Smooth muscle cell (in vitro differentiated cells): ENCODE results near the gene ATF6B. TPM values are rescaled to one million over a fixed set of nuclear protein-coding genes. Genes with fewer than 3 reads are reported as not detected.
A peak's percentile ranks its signal among the peaks of the same experiment; 100 is the strongest.

Experiments used
- DNase-seq: peaks from one replicate; lab custom pipeline; 2025; ENCODE audit not compliant: unreplicated experiment; lab: John Stamatoyannopoulos, UW
- H2AFZ ChIP-seq: fragments of 200-600 bp; sonication (generic); 2 replicates; pipeline ENCODE4 v1.6.0; 2016; ENCODE audit warnings: antibody characterized with exemption, low read depth, mild to moderate bottlenecking
- H3F3A ChIP-seq: fragments of 200-600 bp; sonication (generic); 2 replicates; pipeline ENCODE4 v1.6.0; 2017; ENCODE audit warnings: antibody characterized with exemption, low read depth
- H3K27ac ChIP-seq: fragments of 200-600 bp; sonication (generic); 2 replicates; pipeline ENCODE4 v1.5.1; 2016; ENCODE audit warnings: low read depth, mild to moderate bottlenecking
- H3K27me3 ChIP-seq: fragments of 200-600 bp; sonication (generic); 2 replicates; pipeline ENCODE4 v1.6.1; 2016; ENCODE audit warnings: low read depth, mild to moderate bottlenecking
- H3K36me3 ChIP-seq: fragments of 200-600 bp; sonication (generic); 2 replicates; pipeline ENCODE4 v1.5.1; 2016; ENCODE audit warnings: low read depth
- H3K4me1 ChIP-seq: fragments of 200-600 bp; sonication (generic); 2 replicates; pipeline ENCODE4 v1.5.1; 2016; ENCODE audit warnings: low read depth
- H3K4me2 ChIP-seq: fragments of 200-600 bp; sonication (generic); 2 replicates; pipeline ENCODE4 v1.6.0; 2016; ENCODE audit warnings: mild to moderate bottlenecking
- H3K4me3 ChIP-seq: fragments of 200-600 bp; sonication (generic); 2 replicates; pipeline ENCODE4 v1.5.1; 2016; ENCODE audit warnings: mild to moderate bottlenecking
- H3K79me2 ChIP-seq: fragments of 200-600 bp; sonication (generic); 2 replicates; pipeline ENCODE4 v1.6.0; 2016; ENCODE audit warnings: low read depth, mild to moderate bottlenecking
- H3K9ac ChIP-seq: fragments of 200-600 bp; sonication (generic); 2 replicates; pipeline ENCODE4 v1.6.0; 2016; ENCODE audit warnings: low read depth
- H3K9me3 ChIP-seq: fragments of 200-600 bp; sonication (generic); replicated peaks from 2 replicates; pipeline ENCODE4 v1.5.1; 2016; ENCODE audit warnings: low read depth
- H4K20me1 ChIP-seq: fragments of 200-600 bp; sonication (generic); 2 replicates; pipeline ENCODE4 v1.6.0; 2016; ENCODE audit warnings: low read depth
- CTCF ChIP-seq: fragments of 200-600 bp; sonication (generic); IDR thresholded peaks from 2 replicates; pipeline ENCODE4 v1.5.1; 2017; ENCODE audit warnings: borderline replicate concordance, mild to moderate bottlenecking, antibody characterized with exemption; ENCODE audit not compliant: insufficient read depth, poor library complexity, severe bottlenecking
- WGBS: methylation state at CpG from one replicate; pipeline ENCODE4 v1.1.7; 2016; ENCODE audit warnings: low lambda C conversion rate; 5-methylcytosine and 5-hydroxymethylcytosine counted together
- polyA plus RNA-seq: library from polyadenylated mRNA; unstranded; fragments of >200 nt; fragmentation: Nextera tagmentation; extraction: Ambion mirVana; gene quantifications from 2 replicates; pipeline ENCODE4 v1.2.1, GENCODE V29; 2016
- total RNA-seq: library from RNA; depleted of rRNA; stranded (reverse); fragments of >200 nt; gene quantifications from 2 replicates; pipeline ENCODE4 v1.2.3, GENCODE V29; 2014

Gene ATF6B
- total and polyA plus RNA-seq, 2 experiments from 2014 or later: 22.2 to 22.5 TPM

GRCh38 chr6:32092760-32093497 is 35.1 kb downstream of the ATF6B start:
- Histone ChIP-seq H4K20me1 (peaks cover 5% of the 10 kb centered on the region), H3K27me3 (peaks cover 17% of the 10 kb centered on the region), H3F3A (peaks cover 14% of the 10 kb centered on the region), H3K27ac (peak overlapping the region; percentile 28), H3K36me3 (no peaks in the 10 kb centered on the region), H3K79me2 (no peaks in the 10 kb centered on the region), H2AFZ (no peak overlapping the region), H3K4me3 (no peak overlapping the region), H3K9ac (no peak overlapping the region), H3K4me2 (peak overlapping the region; percentile 2), H3K9me3 (no peaks in the 10 kb centered on the region), H3K4me1 (no peaks in the 10 kb centered on the region)
- TF ChIP-seq CTCF: no peak
- 31% methylated on average over 8 of the region's 8 CpGs for WGBS
- DNase-seq: no peak

GRCh38 chr6:32089082-32089828 is 38.8 kb downstream of the ATF6B start:
- Histone ChIP-seq H3K9me3 (no peaks in the 10 kb centered on the region), H3K36me3 (no peaks in the 10 kb centered on the region), H3K27me3 (peaks cover 26% of the 10 kb centered on the region), H3F3A (peaks cover 14% of the 10 kb centered on the region), H3K4me1 (no peaks in the 10 kb centered on the region), H3K4me3 (no peak overlapping the region), H2AFZ (no peak overlapping the region), H3K27ac (no peak overlapping the region), H3K4me2 (no peak overlapping the region), H3K79me2 (no peaks in the 10 kb centered on the region), H4K20me1 (peaks cover 16% of the 10 kb centered on the region), H3K9ac (no peak overlapping the region)
- 89% methylated on average over 10 of the region's 10 CpGs for WGBS
- DNase-seq: no peak
- TF ChIP-seq CTCF: no peak

- 98% methylated on average over 14 of the region's 14 CpGs for WGBS
Observed at GRCh38 chr6:32088487-32089049, 39.5 kb downstream of the ATF6B start.

More at GRCh38 chr6:32088487-32089049, 39.5 kb downstream of the ATF6B start:
- Histone ChIP-seq H3K9me3 (no peaks in the 10 kb centered on the region), H3K36me3 (no peaks in the 10 kb centered on the region), H3K4me2 (no peak overlapping the region), H3K27ac (no peak overlapping the region), H3K9ac (no peak overlapping the region), H2AFZ (no peak overlapping the region), H3K79me2 (no peaks in the 10 kb centered on the region), H3K4me3 (no peak overlapping the region), H3K4me1 (no peaks in the 10 kb centered on the region), H4K20me1 (peaks cover 15% of the 10 kb centered on the region), H3K27me3 (peaks cover 29% of the 10 kb centered on the region), H3F3A (peaks cover 14% of the 10 kb centered on the region)
- no peak for TF ChIP-seq CTCF
- DNase-seq: no peak
